HG03520 (cell line): Measurements from ENCODE around the gene COPB1.

ENCODE experiments used
- ATAC-seq: cut with Tn5 transposase; IDR thresholded peaks from one replicate; pipeline ENCODE4 v1.9.1; 2021; ENCODE audit warnings: mild to moderate bottlenecking, moderate library complexity; ENCODE audit not compliant: unreplicated experiment

COPB1 gene

DNA sequence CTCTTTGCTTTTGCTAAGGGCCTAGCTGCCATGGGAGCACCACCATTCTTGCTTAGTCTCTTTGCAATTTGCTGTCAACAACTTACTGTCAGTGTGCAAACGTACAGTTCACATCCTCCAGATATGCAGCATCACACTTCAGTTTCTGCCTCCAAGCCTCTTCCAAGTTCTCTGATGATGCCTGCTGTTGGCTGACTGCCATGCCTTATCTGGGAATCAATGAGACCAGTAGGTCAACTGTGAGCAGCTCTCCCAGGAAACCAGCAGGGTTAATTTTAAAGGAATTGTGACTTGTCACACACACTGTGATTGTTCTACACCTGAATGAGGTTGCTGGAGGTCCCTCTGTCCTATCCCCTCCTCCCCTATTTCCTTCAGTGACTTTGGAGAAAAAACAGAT is 56.0 kb downstream of the COPB1 start:
- ATAC-seq: no peak

- no peak for ATAC-seq
Measured at GRCh38 chr11:14435717-14436512, 63.7 kb downstream of the COPB1 start.

DNA sequence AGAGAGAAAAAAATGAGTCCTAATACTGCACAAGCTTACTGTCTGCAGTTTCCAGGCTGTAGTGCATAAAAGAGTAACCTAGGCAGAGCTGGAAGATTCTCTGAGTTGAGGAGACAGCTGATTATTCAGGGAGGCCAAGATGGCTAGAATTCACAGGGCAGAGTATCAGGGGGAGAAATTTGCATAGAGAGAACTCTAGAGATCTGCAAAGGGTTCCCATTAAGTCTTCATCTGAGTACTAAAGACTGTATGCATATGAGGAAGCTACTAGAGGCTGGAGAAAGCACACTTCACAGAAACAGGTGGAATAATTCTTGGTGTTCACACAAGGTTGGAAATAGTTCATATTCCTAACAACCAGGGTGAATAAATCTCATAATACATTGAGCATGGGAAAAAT is 74.0 kb downstream of the COPB1 start:
- no peak for ATAC-seq

DNA sequence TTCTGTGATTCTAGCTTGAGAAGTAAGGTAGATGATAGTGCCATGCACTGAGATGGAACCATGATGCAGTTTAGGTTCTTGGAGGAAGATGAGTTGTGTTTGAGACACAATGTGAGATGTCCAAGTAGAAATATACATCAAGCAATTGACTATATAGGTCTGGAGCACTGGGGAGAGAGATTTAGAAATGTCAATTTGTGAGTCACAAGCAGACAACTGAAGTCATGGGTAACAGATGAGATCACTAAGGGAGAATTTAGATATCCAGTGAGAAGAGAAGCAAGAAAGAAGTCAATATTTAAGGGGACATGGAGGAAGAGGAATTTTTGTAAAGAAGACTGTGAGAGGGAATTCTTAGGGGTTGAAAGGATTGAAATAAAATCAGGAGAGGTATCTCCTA is 75.5 kb downstream of the COPB1 start:
- no peak for ATAC-seq

GRCh38 chr11:14423633-14424032 is 76.0 kb downstream of the COPB1 start:
- no peak for ATAC-seq

GRCh38 chr11:14422814-14423182 is 76.8 kb downstream of the COPB1 start:
- no peak for ATAC-seq

DNA sequence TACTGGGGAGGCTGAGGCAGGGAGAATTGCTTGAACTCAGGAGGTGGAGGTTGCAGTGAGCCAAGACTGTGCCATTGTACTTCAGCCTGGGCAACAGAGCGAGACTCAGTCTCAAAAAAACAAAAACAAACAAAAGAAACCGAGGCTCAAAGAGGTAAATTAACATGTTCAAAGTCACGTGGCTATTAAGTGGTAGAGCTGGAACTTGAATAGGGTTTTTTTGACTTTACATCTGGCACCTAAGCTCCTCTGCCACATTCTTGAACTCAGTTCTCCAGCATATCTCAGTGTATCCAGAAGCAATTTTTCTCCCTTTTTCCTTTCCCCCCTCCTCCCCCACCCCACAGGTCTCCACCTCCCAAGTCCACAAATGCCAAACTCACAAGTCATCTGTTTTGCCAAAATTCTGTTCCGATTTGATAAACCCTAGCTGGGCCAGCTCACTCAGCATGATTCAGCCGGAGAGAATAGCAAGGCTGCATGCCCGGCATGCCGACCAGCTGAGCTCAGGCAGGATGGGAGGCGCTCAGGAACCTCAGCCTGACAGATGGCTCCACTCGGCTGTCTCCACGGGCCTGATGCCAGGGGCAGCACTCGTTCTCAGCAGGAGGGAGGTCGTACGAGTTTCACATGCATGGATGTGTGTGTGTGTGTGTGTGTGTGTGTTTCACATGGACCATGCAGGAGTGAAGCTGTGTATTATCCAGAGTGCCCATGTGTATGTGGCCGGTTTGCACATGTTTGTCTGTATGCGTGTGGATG is 77.4 kb downstream of the COPB1 start:
- no peak for ATAC-seq

- ATAC-seq: no peak
Measured at GRCh38 chr11:14420223-14420622, 79.4 kb downstream of the COPB1 start.

DNA sequence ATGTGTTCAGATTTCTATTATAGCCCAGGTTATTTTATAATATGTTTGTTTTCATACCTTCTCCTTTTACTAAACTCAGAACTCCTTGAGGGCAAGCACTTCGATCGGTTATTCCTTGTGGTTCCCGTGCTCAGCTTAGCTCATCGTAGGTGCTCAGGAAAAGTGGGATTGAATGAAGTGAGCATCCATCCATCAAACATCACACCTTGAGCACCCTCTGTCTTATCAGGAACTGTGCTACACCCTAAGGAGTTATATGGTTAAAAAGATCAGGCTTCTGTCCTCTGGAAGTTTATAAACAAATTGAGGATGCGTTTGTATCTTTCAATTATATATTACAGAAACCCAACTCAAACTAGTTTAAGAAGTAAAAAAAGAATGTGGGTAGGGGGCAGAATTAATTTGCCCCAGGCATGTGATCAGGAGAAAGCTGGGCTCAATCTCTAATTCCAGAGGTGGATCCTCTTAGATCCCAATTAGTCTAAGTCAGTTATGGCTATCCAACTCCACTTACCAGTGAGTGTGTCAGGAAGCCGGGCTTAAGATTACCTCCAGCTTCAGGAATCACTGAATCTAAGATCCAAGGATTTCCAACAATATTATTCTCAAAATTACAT is 80.7 kb downstream of the COPB1 start:
- no peak for ATAC-seq

GRCh38 chr11:14417617-14418374 is 81.8 kb downstream of the COPB1 start:
- no peak for ATAC-seq

- ATAC-seq: no peak
Measured at GRCh38 chr11:14417186-14417585, 82.4 kb downstream of the COPB1 start.

DNA sequence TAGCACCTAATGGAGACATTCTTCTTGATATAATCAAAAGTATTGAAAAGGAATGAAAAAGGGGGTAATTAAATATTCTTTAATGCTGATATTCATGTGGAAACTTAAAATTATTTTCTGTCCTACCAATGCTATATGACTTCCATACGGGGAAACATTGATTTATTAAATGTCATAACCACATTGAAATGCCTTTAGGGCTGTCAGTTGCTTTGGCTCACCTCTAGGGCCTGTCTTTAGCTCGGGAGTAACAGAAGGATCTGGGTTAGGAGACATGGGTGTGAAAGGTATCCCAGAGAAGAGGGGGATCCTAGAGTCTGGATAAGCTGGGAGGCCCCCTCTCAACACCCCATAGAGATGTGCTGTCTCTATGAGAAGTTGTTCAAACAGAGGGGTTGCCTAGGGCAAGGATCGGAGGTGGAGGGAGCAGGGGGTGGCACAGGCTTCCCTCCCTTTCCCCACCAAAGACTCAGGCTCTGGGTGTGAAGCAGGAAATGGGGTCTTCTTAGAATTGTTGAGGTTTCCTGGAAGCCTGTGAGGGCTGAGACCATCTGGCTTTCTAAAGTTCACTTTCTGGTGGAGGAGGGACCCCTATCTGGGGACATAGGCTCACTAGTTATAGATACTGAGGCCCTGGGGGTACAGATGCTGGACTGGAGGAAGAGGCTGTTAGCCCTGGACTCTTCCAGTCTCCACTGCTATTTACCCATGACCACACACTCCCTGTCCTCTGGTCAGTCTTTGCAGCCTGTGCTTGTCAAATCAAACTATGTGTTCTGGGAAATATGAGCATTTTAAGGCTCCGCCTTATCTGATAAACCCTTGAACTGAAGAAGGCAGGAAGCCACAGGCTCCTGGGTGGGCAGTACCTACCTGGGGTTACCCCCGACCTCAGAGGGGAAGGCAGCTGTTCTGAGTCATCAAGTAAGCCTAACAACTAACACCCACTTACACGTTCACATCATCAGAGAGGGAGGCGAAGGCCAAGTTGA is 84.8 kb downstream of the COPB1 start:
- ATAC-seq: peak; percentile 69

DNA sequence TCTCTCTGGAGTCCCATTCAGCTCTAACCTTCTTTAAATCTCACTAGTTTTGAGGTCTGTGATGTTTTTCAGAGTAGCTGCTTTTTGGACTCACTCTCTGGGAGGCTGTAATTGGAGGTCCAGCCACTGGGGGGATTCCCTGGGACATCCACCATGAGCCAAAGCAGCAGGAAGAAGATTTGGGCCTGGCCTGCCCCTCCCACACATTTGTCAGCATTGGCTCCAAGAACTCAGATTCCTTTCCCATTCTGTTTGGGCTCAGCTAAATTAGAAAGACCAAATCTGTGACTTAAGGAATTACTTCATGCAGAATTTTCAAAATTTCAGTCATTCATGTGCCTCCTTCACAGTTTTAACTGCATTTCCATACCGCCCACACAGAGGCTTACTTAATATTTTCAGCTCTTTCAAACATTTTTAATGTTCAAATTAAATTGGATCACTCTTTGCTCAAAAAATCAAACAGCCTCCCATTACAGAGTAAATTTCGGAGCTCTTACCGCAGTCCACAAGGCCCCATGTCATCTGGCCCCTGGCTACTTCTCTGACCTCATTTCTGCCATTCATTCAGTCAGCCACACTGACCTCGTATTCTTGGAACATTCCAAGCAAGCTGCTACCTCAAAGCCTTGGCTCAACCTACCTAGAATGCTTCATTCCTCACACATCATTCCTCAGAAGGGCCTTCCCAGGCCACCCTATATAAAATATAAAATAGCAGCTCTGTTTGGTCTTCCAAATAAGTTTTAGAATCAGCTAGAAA is 86.1 kb downstream of the COPB1 start:
- ATAC-seq: no peak

- no peak for ATAC-seq
Measured at GRCh38 chr11:14411818-14412217, 87.8 kb downstream of the COPB1 start.

- no peak for ATAC-seq
Measured at GRCh38 chr11:14409891-14410290, 89.7 kb downstream of the COPB1 start.

DNA sequence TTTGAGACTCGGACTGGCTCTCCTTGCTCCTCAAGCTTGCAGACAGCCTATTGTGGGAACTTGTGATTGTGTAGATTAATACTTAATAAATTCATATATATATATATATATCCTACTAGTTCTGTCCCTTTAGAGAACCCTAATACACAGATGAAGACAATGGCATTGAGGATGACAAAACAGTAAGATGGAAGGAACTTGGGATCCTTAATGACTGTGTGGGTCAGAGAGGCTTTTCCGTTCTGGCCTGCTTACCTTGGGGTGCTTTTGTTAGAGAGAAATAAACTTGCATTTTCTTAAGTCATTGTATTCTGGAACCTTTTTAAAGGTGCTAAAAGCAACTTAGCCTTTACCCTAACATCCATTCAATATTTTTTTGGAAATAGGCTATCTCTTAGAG is 91.0 kb downstream of the COPB1 start:
- no peak for ATAC-seq
